Measurements from ENCODE around the gene USP3. TPM values are rescaled to one million over a fixed set of nuclear protein-coding genes. Genes with fewer than 3 reads are reported as not detected.

USP3 gene
- total and polyA plus RNA-seq, 9 of the 15 experiments (the other 6 are each of a cell fraction or from before 2014, with no cell fraction given) = 17.3 to 54.3 (median 34.8) TPM

DNA sequence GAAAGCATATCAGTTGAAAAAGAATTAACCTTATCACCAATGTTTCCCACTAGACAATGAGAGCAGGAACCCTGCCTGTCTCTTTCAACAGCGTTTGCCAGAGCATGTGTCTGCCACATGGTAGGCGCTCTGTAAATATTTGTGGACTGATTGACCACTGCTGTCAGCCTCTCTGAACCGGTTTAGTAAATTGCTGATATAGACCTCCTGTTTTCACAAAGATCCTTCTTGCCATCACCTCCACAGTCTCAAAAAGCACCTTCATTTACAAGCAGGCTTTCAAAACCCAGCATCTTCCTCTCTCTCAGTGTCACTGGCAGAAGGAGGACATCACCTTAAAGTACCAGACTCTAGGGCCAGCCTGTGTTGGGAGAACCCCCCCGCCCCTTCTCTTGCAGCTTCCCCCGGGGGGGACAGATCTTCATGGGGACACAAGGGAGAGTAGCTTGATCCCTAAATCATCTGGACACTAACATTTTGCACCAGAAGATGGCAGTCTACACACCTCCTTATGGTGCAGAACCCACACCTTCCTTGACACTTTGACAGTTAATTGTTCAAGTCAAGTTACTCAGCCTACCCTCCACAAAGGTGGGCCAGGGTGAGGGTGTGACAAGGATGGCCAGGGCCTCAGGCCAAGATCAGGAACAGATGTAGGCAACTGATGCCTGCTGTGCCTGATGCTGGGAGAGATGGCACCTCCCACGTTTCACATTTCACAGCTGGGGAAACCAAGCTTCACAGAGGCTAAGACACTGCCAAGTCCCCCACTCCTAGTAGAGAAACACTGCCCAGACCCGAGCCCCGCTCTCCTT is 37.8 kb upstream of the USP3 start:
- FAIRE-seq (peak; percentile 94), ATAC-seq (peak; percentile 96), DNase-seq (ENCODE audit: extremely low read depth in 1 of 4, low spot score in 3 of 4) (peak; percentile 66 to 81 (median 74))
- Histone ChIP-seq H3K36me3 (ENCODE audit: control insufficient read depth, insufficient read depth, low read length) (no peaks in the 10 kb centered on the region), H3K4me1 (replicated peaks in 1 of 2; ENCODE audit: control insufficient read depth in 2 of 2, insufficient read depth in 2 of 2, low read length in 2 of 2) (peaks cover 0 to 8% of the 10 kb centered on the region in 2 experiments; a peak in 2 of 5 replicates), H3K79me2 (ENCODE audit: control insufficient read depth, insufficient read depth, low read length) (no peaks in the 10 kb centered on the region), H3K4me2 (ENCODE audit: insufficient read depth, low read length) (no peak overlapping the region), H3K27ac (ENCODE audit: extremely low read depth, low read depth, low read length) (no peak overlapping the region), H3K4me3 (no peak overlapping the region), H3K9me1 (ENCODE audit: control insufficient read depth, insufficient read depth, low read length) (no peaks in the 10 kb centered on the region), H4K20me1 (replicated peaks; ENCODE audit: control insufficient read depth, insufficient read depth, low read length) (no peaks in the 10 kb centered on the region), H3K27me3 (ENCODE audit: control insufficient read depth in 2 of 2, insufficient read depth in 2 of 2, low read length in 2 of 2) (no peaks in the 10 kb centered on the region), H3K9ac (ENCODE audit: insufficient read depth in 1 of 2, low read depth in 2 of 2, low read length in 2 of 2) (peak overlapping the region in 1 of 2 experiments; percentile 1; a peak in 1 of 4 replicates), H3K9me3 (replicated peaks; ENCODE audit: control insufficient read depth, insufficient read depth, low read depth, low read length) (no peaks in the 10 kb centered on the region), H2AFZ (ENCODE audit: low read depth, low read length) (peak overlapping the region; percentile 57)
- ChIA-PET CTCF (ENCODE audit: low intra/inter-chr PET ratio) (interaction anchor here (0.6 to 0.7 kb wide), 3 partner anchors 133 to 184 kb away, joined by 3 read pairs; no protein-coding TSS in a partner anchor), POLR2A (interaction anchor here (0.5 to 1.3 kb wide), 6 partner anchors 9 to 702 kb away, joined by 3 to 5 read pairs (median 4); partner anchors contain the start of gene USP3)
- no TSS peak for BruUV-seq (replicated peaks)
- 8% methylated on average over 8 of the region's 8 CpGs for WGBS (ENCODE audit: insufficient coverage, low coverage, missing lambda C conversion rate)
- in situ Hi-C loops (cut with MboI) = loop anchor here (25.0 kb wide), 1 partner anchor 596 kb away; no protein-coding TSS in a partner anchor
- intact Hi-C loops (cut with micrococcal nuclease) = loop anchor here (1.0 to 5.0 kb wide), 4 partner anchors 39 to 686 kb away; partner anchors contain the start of gene SNX22
- TF ChIP-seq, protein P1, sequence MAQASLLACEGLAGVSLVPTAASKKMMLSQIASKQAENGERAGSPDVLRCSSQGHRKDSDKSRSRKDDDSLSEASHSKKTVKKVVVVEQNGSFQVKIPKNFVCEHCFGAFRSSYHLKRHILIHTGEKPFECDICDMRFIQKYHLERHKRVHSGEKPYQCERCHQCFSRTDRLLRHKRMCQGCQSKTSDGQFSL (CRISPR knock-in tag; IDR thresholded peaks at IDR 0.05) = 0 out of 2 replicates have a peak, but pooled peaks have one; percentile 15
- TF ChIP-seq, protein P1 (tag; IDR thresholded peaks at IDR 0.05) = no peak
- TF ChIP-seq, protein P2, sequence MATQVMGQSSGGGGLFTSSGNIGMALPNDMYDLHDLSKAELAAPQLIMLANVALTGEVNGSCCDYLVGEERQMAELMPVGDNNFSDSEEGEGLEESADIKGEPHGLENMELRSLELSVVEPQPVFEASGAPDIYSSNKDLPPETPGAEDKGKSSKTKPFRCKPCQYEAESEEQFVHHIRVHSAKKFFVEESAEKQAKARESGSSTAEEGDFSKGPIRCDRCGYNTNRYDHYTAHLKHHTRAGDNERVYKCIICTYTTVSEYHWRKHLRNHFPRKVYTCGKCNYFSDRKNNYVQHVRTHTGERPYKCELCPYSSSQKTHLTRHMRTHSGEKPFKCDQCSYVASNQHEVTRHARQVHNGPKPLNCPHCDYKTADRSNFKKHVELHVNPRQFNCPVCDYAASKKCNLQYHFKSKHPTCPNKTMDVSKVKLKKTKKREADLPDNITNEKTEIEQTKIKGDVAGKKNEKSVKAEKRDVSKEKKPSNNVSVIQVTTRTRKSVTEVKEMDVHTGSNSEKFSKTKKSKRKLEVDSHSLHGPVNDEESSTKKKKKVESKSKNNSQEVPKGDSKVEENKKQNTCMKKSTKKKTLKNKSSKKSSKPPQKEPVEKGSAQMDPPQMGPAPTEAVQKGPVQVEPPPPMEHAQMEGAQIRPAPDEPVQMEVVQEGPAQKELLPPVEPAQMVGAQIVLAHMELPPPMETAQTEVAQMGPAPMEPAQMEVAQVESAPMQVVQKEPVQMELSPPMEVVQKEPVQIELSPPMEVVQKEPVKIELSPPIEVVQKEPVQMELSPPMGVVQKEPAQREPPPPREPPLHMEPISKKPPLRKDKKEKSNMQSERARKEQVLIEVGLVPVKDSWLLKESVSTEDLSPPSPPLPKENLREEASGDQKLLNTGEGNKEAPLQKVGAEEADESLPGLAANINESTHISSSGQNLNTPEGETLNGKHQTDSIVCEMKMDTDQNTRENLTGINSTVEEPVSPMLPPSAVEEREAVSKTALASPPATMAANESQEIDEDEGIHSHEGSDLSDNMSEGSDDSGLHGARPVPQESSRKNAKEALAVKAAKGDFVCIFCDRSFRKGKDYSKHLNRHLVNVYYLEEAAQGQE (IDR thresholded peaks at IDR 0.05; ENCODE audit: borderline replicate concordance) = peak; percentile 80
- TF ChIP-seq, protein P2 (CRISPR knock-in tag; IDR thresholded peaks at IDR 0.05; ENCODE audit: low read depth) = no peak

All from K562 (cell line).